Measurements from ENCODE around the gene TM4SF5. TPM values are rescaled to one million over a fixed set of nuclear protein-coding genes. Genes with fewer than 3 reads are reported as not detected.

Gene TM4SF5
- total and polyA plus RNA-seq, 2 of the 8 experiments (the other 6 are each of a cell fraction or from before 2014, with no cell fraction given) = not detected

DNA sequence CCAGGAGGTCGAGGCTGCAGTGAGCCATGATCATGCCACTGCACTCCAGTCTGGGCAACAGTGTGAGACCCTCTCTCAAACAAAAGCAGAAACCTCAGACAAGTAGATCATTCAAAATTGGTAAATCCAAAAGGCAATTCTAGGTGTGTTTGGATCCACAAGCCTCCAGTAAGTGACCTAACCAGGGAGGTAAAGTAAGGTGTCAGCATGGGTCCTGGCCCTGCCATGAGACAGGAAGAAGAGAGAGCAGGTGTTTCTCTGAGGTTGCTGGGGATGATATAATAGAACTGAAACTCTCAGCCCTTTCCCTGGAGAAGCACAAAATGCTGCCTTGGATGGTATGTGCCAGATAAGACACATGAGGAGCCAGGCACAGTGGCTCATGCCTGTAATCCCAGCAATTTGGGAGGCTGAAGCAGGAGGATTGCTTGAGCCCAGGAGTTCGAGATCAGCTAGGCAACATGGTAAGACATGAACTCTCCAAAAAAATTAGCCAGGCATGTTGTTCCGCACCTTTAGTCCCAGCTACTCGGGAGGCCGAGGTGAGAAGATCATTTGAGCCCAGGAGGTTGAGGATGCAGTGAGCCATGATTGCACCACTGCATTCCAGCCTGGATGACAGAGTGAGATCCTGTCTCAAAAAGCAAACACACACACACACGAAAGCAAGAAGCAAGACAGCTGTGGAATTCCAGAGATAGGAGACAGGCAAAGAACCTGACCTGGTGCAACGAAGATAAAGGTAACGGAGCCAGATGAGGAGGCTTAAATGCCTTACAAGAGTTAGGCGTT lies 6.5 kb downstream of the TM4SF5 start (continued):
- TF ChIP-seq SP2 (IDR thresholded peaks at IDR 0.05; ENCODE audit: low read length) = no peak
- TF ChIP-seq, protein P1, sequence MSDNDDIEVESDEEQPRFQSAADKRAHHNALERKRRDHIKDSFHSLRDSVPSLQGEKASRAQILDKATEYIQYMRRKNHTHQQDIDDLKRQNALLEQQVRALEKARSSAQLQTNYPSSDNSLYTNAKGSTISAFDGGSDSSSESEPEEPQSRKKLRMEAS (IDR thresholded peaks at IDR 0.05) = no peak
